Uterus (tissue), 4 donors: ENCODE results near the gene TMPRSS9. TPM values are rescaled to one million over a fixed set of nuclear protein-coding genes. Genes with fewer than 3 reads are reported as not detected.

Experiments
- DNase-seq, 2 donors: peaks; one replicate each; pipeline ENCODE4 v3.0.0-alpha.2; 2019 to 2020
- H3K27ac ChIP-seq, 2 donors: fragments of 200-600 bp; sonication (generic); 1 replicate in 1 of 2; 2 replicates in 1 of 2; pipeline ENCODE4 v1.5.1; 2016 to 2018
- H3K27me3 ChIP-seq, 2 donors: fragments of 200-600 bp; sonication (generic); one replicate each; pipeline ENCODE4 v1.5.1; 2018 to 2019; ENCODE audit warnings: control low read depth in 1 of 2
- H3K36me3 ChIP-seq, 2 donors: fragments of 200-600 bp; sonication (generic); one replicate each; pipeline ENCODE4 v1.5.1; 2019; ENCODE audit warnings: control low read depth in 1 of 2
- H3K4me1 ChIP-seq, 2 donors: fragments of 200-600 bp; sonication (generic); one replicate each; pipeline ENCODE4 v1.5.1; 2018 to 2019; ENCODE audit warnings: control low read depth in 1 of 2
- H3K4me3 ChIP-seq, 2 donors: fragments of 200-600 bp; sonication (generic); 1 replicate in 1 of 2; 2 replicates in 1 of 2; pipeline ENCODE4 v1.5.1; 2018 to 2019; ENCODE audit warnings: mild to moderate bottlenecking in 1 of 2
- H3K9me3 ChIP-seq, 2 donors: fragments of 200-600 bp; sonication (generic); one replicate each; pipeline ENCODE4 v1.5.1; 2019; ENCODE audit warnings: control low read depth in 1 of 2
- CTCF ChIP-seq, 4 experiments: fragments of 200-600 bp in 2 of 4; fragments of 450-650 bp in 2 of 4; sonication (generic) in 2 of 4; IDR thresholded peaks; one replicate each; pipeline ENCODE4 v1.5.1; 2016 to 2019; ENCODE audit warnings: antibody characterized with exemption in 4 of 4, mild to moderate bottlenecking in 2 of 4, moderate library complexity in 1 of 4
- POLR2A ChIP-seq, 2 donors: fragments of 450-650 bp; IDR thresholded peaks; one replicate each; pipeline ENCODE4 v1.6.1; 2016; ENCODE audit warnings: antibody characterized with exemption in 2 of 2, mild to moderate bottlenecking in 1 of 2, moderate library complexity in 1 of 2
- intact Hi-C: fragments of 100-400 bp; cut with DNase I; formaldehyde crosslinking; loops from one replicate; pipeline ENCODE4 v1.15.1; 2023; ENCODE audit warnings: low total_unique reads
- total RNA-seq, 4 donors: library from RNA; depleted of rRNA in 3 of 4; stranded (reverse); fragments of >200 nt in 3 of 4; gene quantifications; one replicate each; pipeline versions ENCODE4 v1.1.0 to v1.2.4, GENCODE V29; 2014 to 2023
- donor health status: DM: yes; HTN: yes; CAD: no.

TMPRSS9 gene
- total RNA-seq, 4 donors from 2014 or later, result 0.69 TPM; not detected in 3

GRCh38 chr19:2315818-2316353 lies 44.2 kb upstream of the TMPRSS9 start:
- peak in 3 of 4 experiments; percentile 35 to 59 (median 55) for TF ChIP-seq CTCF (IDR thresholded peaks at IDR 0.05)
- no peak for TF ChIP-seq POLR2A (IDR thresholded peaks at IDR 0.05)
- Histone ChIP-seq H3K27ac (no peak overlapping the region), H3K27me3 (peaks cover 0 to 11% of the 10 kb centered on the region in 2 donors), H3K4me3 (no peak overlapping the region), H3K4me1 (no peaks in the 10 kb centered on the region), H3K36me3 (no peaks in the 10 kb centered on the region), H3K9me3 (peaks cover 0 to 3% of the 10 kb centered on the region in 2 donors)
- intact Hi-C loops, result no loop called here
- DNase-seq, result no peak

GRCh38 chr19:2317300-2317699 lies 42.8 kb upstream of the TMPRSS9 start:
- Histone ChIP-seq H3K36me3 (no peaks in the 10 kb centered on the region), H3K9me3 (peaks cover 0 to 3% of the 10 kb centered on the region in 2 donors), H3K4me3 (no peak overlapping the region), H3K4me1 (no peaks in the 10 kb centered on the region), H3K27me3 (peaks cover 0 to 10% of the 10 kb centered on the region in 2 donors), H3K27ac (no peak overlapping the region)
- TF ChIP-seq POLR2A (IDR thresholded peaks at IDR 0.05) (no peak), CTCF (IDR thresholded peaks at IDR 0.05) (no peak)
- no peak for DNase-seq
- intact Hi-C loops, result no loop called here

- TF ChIP-seq CTCF (IDR thresholded peaks at IDR 0.05) (no peak), POLR2A (IDR thresholded peaks at IDR 0.05) (no peak)
- H3K27me3 ChIP-seq, result peaks cover 0 to 5% of the 10 kb centered on the region in 2 donors
These were observed 42.3 kb upstream of the TMPRSS9 start for GRCh38 chr19:2317756-2318155.

GRCh38 chr19:2318923-2319322 lies 41.1 kb upstream of the TMPRSS9 start:
- peaks cover 0 to 3% of the 10 kb centered on the region in 2 donors for H3K9me3 ChIP-seq
- DNase-seq, result no peak
- H3K27ac ChIP-seq, result no peak overlapping the region
- no peaks in the 10 kb centered on the region for H3K4me1 ChIP-seq
- no peaks in the 10 kb centered on the region for H3K36me3 ChIP-seq
- TF ChIP-seq POLR2A (IDR thresholded peaks at IDR 0.05) (no peak), CTCF (IDR thresholded peaks at IDR 0.05) (no peak)
- no peak overlapping the region for H3K4me3 ChIP-seq
- no peaks in the 10 kb centered on the region for H3K27me3 ChIP-seq
- intact Hi-C loops, result no loop called here

More at GRCh38 chr19:2317756-2318155, 42.3 kb upstream of the TMPRSS9 start:
- H3K27ac ChIP-seq, result no peak overlapping the region
- no peaks in the 10 kb centered on the region for H3K36me3 ChIP-seq
- H3K9me3 ChIP-seq, result peaks cover 0 to 3% of the 10 kb centered on the region in 2 donors
- H3K4me3 ChIP-seq, result no peak overlapping the region
- intact Hi-C loops, result no loop called here
- no peak for DNase-seq
- H3K4me1 ChIP-seq, result no peaks in the 10 kb centered on the region

- Histone ChIP-seq H3K4me1 (no peaks in the 10 kb centered on the region), H3K27ac (no peak overlapping the region), H3K27me3 (no peaks in the 10 kb centered on the region), H3K36me3 (no peaks in the 10 kb centered on the region), H3K9me3 (no peaks in the 10 kb centered on the region), H3K4me3 (no peak overlapping the region)
- DNase-seq, result no peak
- intact Hi-C loops, result no loop called here
- TF ChIP-seq POLR2A (IDR thresholded peaks at IDR 0.05) (no peak), CTCF (IDR thresholded peaks at IDR 0.05) (no peak)
These were observed 40.5 kb upstream of the TMPRSS9 start for GRCh38 chr19:2319551-2319950.
